GM21723 (cell line): ENCODE results near the gene MOCS2.

Experiments used
- ATAC-seq: cut with Tn5 transposase; IDR thresholded peaks from one replicate; pipeline ENCODE4 v1.9.1; 2021; ENCODE audit warnings: mild to moderate bottlenecking, moderate library complexity; ENCODE audit not compliant: unreplicated experiment

The MOCS2 gene

GRCh38 chr5:53055365-53055764, 54.2 kb downstream of the MOCS2 start:
- ATAC-seq, result no peak

- no peak for ATAC-seq
Observed at GRCh38 chr5:53053364-53053763, 56.2 kb downstream of the MOCS2 start.

- no peak for ATAC-seq
Observed at GRCh38 chr5:53052499-53052898, 57.1 kb downstream of the MOCS2 start.

GRCh38 chr5:53048248-53048647, 61.3 kb downstream of the MOCS2 start:
- no peak for ATAC-seq
